GM12878 (cell line): Measurements from ENCODE around the gene CCZ1B.
"Not testable (repeated sequence)": the region's sequence is repeated elsewhere in the genome, so short reads cannot be mapped to it uniquely, and the experiment has no call there.

Experiments
- TAF1 ChIP-seq: IDR thresholded peaks from 2 replicates; pipeline ENCODE4 v1.6.1; 2011; ENCODE audit warnings: mild to moderate bottlenecking, low read depth, low read length, borderline replicate concordance
- TF ChIP-seq, protein P1 (sequence below), 3 experiments: IDR thresholded peaks in 2 of 3; conservative IDR thresholded peaks in 1 of 3; 2 replicates each; pipeline ENCODE4 v1.5.1; 2011; ENCODE audit warnings: low read depth in 3 of 3, low read length in 3 of 3, mild to moderate bottlenecking in 3 of 3, control low read depth in 2 of 3, moderate library complexity in 2 of 3, inconsistent platforms in 1 of 3, mixed read lengths in 1 of 3; ENCODE audit not compliant: control insufficient read depth in 2 of 3, insufficient read depth in 1 of 3; ENCODE audit errors: extremely low read depth in 1 of 3

DNA sequence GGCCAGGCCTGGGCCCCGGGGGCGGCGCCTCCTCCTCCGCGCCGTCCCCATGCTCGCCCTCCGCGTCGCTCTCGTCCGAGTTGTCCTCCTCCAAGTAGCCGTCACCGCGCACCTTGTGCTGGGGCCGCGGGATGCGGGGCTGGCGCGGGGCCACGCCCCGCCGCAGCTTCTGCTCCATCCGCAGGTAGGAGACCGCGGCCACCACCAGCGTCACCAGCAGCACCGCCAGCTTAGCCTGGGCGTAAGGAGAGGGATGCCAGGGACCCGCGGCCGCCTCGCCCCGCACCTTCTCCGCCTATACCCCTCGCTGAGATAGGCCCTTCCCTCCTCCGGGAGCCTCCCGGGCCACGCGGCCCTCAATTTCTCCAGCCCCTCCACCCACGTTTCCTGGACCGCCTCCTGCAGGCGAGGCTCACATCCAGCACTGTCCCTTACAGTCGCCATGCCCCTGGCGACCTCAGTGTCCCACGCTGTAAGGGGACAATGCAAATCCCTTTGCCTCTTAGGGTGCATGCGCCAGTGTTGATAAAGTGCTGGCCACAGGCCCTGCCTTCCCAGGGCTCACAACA lies 29.6 kb upstream of the CCZ1B start:
- not testable (repeated sequence) for TF ChIP-seq TAF1
- TF ChIP-seq, protein P1, sequence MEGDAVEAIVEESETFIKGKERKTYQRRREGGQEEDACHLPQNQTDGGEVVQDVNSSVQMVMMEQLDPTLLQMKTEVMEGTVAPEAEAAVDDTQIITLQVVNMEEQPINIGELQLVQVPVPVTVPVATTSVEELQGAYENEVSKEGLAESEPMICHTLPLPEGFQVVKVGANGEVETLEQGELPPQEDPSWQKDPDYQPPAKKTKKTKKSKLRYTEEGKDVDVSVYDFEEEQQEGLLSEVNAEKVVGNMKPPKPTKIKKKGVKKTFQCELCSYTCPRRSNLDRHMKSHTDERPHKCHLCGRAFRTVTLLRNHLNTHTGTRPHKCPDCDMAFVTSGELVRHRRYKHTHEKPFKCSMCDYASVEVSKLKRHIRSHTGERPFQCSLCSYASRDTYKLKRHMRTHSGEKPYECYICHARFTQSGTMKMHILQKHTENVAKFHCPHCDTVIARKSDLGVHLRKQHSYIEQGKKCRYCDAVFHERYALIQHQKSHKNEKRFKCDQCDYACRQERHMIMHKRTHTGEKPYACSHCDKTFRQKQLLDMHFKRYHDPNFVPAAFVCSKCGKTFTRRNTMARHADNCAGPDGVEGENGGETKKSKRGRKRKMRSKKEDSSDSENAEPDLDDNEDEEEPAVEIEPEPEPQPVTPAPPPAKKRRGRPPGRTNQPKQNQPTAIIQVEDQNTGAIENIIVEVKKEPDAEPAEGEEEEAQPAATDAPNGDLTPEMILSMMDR (IDR thresholded peaks at IDR 0.05 in 2 of 3, conservative IDR thresholded peaks at IDR 0.05 in 1 of 3; ENCODE audit: control insufficient read depth in 2 of 3, extremely low read depth in 1 of 3, insufficient read depth in 1 of 3, low read depth in 3 of 3, low read length in 3 of 3): not testable (repeated sequence)
